GM18507 (cell line): Measurements from ENCODE around the gene SLC26A1.
"Not testable (repeated sequence)": the region's sequence is repeated elsewhere in the genome, so short reads cannot be mapped to it uniquely, and the experiment has no call there.

Source experiments
- DNase-seq: peaks from one replicate; pipeline ENCODE4 v3.0.0; 2011; ENCODE audit warnings: low read depth; ENCODE audit not compliant: insufficient read length; ENCODE audit errors: extremely low spot score
- FAIRE-seq: peaks from 2 replicates; lab custom pipeline; 2011; peaks lifted over from hg19 to GRCh38; lab: Jason Lieb, UNC

The SLC26A1 gene

DNA sequence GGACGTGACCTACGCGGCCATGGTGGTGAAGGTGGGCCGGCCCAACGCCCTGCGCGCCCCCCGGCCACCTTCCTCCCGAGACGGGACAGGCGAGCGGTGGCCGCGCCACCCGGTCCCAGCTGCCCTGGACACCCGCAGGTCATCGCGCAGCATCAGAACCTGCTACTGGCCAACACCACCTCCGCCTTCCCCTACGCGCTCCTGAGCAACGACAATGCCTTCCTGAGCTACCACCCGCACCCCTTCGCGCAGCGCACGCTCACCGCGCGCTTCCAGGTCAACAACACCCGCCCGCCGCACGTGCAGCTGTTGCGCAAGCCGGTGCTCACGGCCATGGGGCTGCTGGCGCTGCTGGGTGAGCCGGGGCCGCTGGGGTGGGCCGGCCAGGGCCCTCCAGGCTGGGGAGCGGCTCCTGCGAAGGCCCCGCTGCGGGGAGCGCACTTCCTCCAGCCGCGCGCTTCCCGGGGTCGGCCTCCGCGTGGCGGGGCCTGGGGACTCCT lies 9.0 kb upstream of the SLC26A1 start:
- DNase-seq (no peak), FAIRE-seq (no peak)

- DNase-seq (no peak), FAIRE-seq (no peak)
These were observed 8.4 kb upstream of the SLC26A1 start for GRCh38 chr4:1001561-1002130.

GRCh38 chr4:1000686-1001260 lies 7.6 kb upstream of the SLC26A1 start:
- no peak for DNase-seq
- no peak for FAIRE-seq

GRCh38 chr4:999882-1000425 lies 6.8 kb upstream of the SLC26A1 start:
- DNase-seq: no peak
- no peak for FAIRE-seq

DNA sequence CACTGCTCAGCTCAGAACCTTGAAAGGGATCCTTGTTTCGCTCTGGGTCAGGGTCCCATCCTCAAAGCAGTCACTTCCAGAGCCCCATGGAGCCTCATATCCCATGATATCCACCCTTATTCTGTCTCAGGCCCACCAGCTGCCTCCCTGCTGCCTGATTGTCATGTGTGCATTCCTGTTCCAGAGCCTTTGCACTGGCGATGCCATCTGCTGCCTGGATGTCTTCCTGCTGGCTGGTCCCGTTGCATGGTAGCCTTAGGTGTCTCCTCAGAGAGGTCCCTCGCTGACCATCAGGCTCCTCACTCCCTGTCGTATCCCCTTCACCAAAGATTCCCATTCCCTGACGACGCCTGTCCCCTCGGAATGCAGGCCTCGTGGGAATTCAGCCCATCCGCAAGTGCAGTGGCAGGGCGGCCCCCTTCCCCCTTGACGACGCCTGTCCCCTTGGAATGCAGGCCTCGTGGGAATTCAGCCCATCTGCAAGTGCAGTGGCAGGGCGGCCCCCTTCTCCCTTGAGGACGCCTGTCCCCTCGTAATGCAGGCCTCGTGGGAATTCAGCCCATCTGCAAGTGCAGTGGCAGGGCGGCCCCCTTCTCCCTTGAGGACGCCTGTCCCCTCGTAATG lies 6.1 kb upstream of the SLC26A1 start:
- not testable (repeated sequence) for DNase-seq, FAIRE-seq

DNA sequence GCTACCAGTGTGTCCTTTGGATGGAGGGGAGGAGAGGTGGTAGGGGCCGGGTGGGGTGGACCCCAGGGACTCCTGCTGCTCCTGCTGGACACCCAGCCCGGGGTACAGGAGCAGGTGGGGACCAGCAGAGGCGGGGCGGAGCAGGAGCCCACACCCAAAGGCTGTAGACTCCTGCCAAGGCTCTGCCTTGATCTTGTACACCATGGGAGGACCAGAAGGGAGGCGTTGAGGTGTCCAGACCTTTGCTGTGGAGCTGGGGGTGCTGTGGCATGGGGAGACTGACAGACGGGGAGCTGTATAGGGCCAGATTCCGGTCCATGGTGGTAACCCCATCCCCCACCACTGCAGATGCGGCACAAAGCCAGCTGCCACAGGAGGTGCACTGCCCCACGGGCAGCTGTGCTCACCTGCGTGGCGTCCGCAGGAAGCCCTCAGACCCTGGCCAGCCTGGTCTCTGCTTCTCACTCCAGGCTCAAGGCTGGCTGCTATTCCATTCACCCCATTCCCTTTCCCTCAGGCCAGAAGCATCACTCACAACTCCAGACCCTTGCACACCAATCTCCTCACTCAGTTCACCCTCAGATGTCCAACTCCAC lies 5.0 kb upstream of the SLC26A1 start:
- FAIRE-seq: no peak
- DNase-seq: no peak

DNA sequence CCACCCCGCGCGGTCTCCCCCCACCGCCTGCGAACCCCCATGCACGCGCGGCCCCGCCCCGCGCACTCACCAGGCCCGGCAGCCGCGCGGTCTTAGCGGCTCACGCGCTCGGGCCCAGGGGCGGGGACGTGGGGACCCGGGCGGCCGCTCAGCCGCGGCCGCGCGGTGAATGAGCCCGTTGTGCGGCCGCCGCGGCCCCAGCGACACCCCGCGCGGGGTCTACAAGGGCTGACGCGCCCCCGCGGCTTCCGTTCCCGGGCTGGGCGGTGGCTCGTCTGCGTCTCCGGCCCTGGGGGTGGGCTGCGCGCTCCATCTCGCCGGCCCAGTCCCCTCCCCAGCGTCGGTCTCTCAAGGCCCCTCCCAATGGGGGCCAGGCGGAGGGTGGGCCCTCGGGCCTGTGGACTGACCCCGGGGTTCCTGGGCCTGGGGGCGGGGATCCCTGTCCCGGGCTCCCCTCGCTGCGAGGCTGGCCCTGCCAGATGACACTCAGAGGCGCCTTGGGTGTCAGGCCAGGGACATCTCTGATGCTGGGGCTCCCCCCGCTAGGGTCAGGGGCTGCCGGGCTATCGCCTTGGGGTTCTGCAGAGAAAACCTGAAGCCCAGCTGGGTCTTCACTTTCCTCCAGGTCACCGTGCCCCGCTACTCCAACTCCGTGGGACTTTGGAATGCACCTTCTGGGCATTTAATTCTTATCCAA lies 4.3 kb upstream of the SLC26A1 start:
- FAIRE-seq: no peak
- no peak for DNase-seq

DNA sequence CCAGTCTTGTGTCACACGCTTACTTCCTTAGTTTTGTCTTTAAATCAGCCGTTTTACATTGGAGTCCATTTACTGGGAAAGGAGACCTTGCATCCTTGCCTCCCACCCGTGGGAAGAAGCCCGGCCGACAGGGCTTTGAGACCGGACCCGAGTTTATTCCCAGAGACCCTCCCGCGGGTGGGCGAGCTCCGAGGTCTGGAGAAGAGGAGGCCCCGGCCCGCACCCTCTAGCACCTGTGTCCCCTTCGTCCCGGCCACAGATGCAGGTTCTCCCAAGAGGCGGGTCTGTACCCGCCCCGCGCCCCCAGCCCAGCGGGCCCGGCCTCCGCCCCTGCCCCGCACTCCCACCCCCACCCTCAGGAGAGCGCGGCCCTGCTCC lies 3.8 kb upstream of the SLC26A1 start:
- FAIRE-seq (no peak), DNase-seq (no peak)

GRCh38 chr4:996030-996996 lies 3.1 kb upstream of the SLC26A1 start:
- FAIRE-seq: no peak
- no peak for DNase-seq

- no peak for FAIRE-seq
- DNase-seq: no peak
These were observed 2.3 kb upstream of the SLC26A1 start for GRCh38 chr4:995311-996026.

GRCh38 chr4:992297-993110 lies 700 bp downstream of the SLC26A1 start:
- no peak for DNase-seq
- FAIRE-seq: no peak

- FAIRE-seq (no peak), DNase-seq (no peak)
These were observed 1.5 kb downstream of the SLC26A1 start for GRCh38 chr4:991451-992296.

- FAIRE-seq (no peak), DNase-seq (no peak)
These were observed 2.3 kb downstream of the SLC26A1 start for GRCh38 chr4:990746-991367.

GRCh38 chr4:989722-990471 lies 3.3 kb downstream of the SLC26A1 start:
- FAIRE-seq (no peak), DNase-seq (no peak)
